Suprapubic skin (tissue), 4 donors: ENCODE results near the gene RNASEL. TPM values are rescaled to one million over a fixed set of nuclear protein-coding genes. Genes with fewer than 3 reads are reported as not detected.

Experiments used
- DNase-seq, 2 donors: peaks; one replicate each; pipeline ENCODE4 v3.0.0-alpha.2; 2019; ENCODE audit warnings: low spot score in 2 of 2
- H3K27ac ChIP-seq: fragments of 200-600 bp; sonication (generic); one replicate; pipeline ENCODE4 v1.5.1; 2019
- H3K27me3 ChIP-seq: fragments of 200-600 bp; sonication (generic); one replicate; pipeline ENCODE4 v1.5.1; 2019
- H3K36me3 ChIP-seq: fragments of 200-600 bp; sonication (generic); one replicate; pipeline ENCODE4 v1.5.1; 2019
- H3K4me1 ChIP-seq: fragments of 200-600 bp; sonication (generic); one replicate; pipeline ENCODE4 v1.5.1; 2019
- H3K4me3 ChIP-seq: fragments of 200-600 bp; sonication (generic); one replicate; pipeline ENCODE4 v1.5.1; 2019; ENCODE audit warnings: mild to moderate bottlenecking
- H3K9me3 ChIP-seq: fragments of 200-600 bp; sonication (generic); one replicate; pipeline ENCODE4 v1.5.1; 2019
- CTCF ChIP-seq, 2 donors: fragments of 200-600 bp in 1 of 2; fragments of 450-650 bp in 1 of 2; sonication (generic) in 1 of 2; IDR thresholded peaks; one replicate each; pipeline ENCODE4 v1.5.1; 2016 to 2019; ENCODE audit warnings: antibody characterized with exemption in 2 of 2, mild to moderate bottlenecking in 1 of 2, moderate library complexity in 1 of 2
- EP300 ChIP-seq: sonication (generic); formaldehyde crosslinking; IDR thresholded peaks from one replicate; pipeline ENCODE4 v1.6.1; 2017; ENCODE audit warnings: antibody characterized with exemption
- POLR2A ChIP-seq, 2 donors: fragments of 450-650 bp; IDR thresholded peaks; one replicate each; pipeline ENCODE4 v1.6.1; 2017; ENCODE audit warnings: antibody characterized with exemption in 2 of 2, mild to moderate bottlenecking in 2 of 2, moderate library complexity in 2 of 2
- POLR2AphosphoS5 ChIP-seq, 3 donors: sonication (generic); formaldehyde crosslinking; IDR thresholded peaks; one replicate each; pipeline ENCODE4 v1.6.1; 2017; ENCODE audit warnings: antibody characterized with exemption in 3 of 3
- whole genome bisulfite sequencing: methylation state at CpG from one replicate; pipeline ENCODE4 v1.1.5; 2018; 5-methylcytosine and 5-hydroxymethylcytosine counted together
- total RNA-seq, 4 donors: library from RNA; depleted of rRNA; stranded (reverse); fragments of >200 nt; gene quantifications; one replicate each; pipeline ENCODE4 v1.1.0, GENCODE V29; 2016

Gene RNASEL
- total RNA-seq, 4 donors from 2014 or later: 4.1 to 10.7 (median 6.2) TPM

DNA sequence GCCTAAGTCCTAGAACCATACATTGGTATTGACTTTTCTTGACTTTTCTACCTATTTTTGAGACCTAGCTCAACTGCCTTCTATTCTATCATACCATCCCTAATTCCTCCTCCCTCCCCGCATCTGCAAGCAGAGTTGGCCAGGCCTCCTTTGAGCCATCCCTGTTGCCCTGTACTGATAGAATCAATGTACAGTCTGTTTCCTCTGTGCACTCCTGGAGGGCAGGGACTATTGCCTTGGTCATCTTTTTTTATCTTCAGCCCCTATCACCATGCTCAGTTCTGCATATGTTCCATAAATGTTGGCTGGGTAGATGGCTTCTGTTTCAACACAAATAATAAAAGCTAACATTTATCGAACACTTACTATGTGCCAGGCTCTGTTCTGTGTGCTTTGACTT, 19.2 kb upstream of the RNASEL start:
- Histone ChIP-seq H3K27me3 (no peaks in the 10 kb centered on the region), H3K4me1 (peaks cover 17% of the 10 kb centered on the region), H3K27ac (no peak overlapping the region), H3K4me3 (no peak overlapping the region), H3K36me3 (no peaks in the 10 kb centered on the region), H3K9me3 (no peaks in the 10 kb centered on the region)
- TF ChIP-seq EP300 (no peak), POLR2A (IDR thresholded peaks at IDR 0.05) (no peak), POLR2AphosphoS5 (IDR thresholded peaks at IDR 0.05) (no peak), CTCF (IDR thresholded peaks at IDR 0.05) (no peak)
- 100% methylated on average over 1 of the region's 2 CpGs for WGBS
- DNase-seq: no peak

DNA sequence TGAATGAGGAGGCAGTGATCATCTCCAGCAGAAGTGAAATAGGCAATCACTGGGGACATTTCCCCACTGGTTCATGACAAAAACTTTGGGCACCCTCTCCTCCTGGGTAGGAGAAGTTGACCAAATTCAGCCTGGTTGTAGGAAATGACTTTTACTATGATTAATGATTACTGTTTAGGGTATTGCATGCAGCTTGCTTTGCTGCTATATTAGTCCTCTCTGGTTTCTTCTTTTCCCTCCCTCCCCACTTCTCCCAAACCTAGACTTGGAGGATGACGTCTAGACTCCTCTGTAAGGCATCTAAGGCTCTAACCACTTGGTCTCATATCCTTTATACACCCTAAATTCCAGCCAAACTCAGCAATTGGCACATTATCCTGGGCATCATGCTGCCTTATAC, 18.5 kb upstream of the RNASEL start:
- H3K4me3 ChIP-seq: no peak overlapping the region
- no peak overlapping the region for H3K27ac ChIP-seq
- H3K9me3 ChIP-seq: no peaks in the 10 kb centered on the region
- no peaks in the 10 kb centered on the region for H3K27me3 ChIP-seq
- no peak for TF ChIP-seq EP300
- no peak for TF ChIP-seq POLR2AphosphoS5 (IDR thresholded peaks at IDR 0.05)
- TF ChIP-seq CTCF (IDR thresholded peaks at IDR 0.05): no peak
- TF ChIP-seq POLR2A (IDR thresholded peaks at IDR 0.05): no peak
- H3K36me3 ChIP-seq: no peaks in the 10 kb centered on the region
- no peak for DNase-seq
- H3K4me1 ChIP-seq: peaks cover 23% of the 10 kb centered on the region
- 81% methylated on average over 1 of the region's 1 CpG for WGBS

DNA sequence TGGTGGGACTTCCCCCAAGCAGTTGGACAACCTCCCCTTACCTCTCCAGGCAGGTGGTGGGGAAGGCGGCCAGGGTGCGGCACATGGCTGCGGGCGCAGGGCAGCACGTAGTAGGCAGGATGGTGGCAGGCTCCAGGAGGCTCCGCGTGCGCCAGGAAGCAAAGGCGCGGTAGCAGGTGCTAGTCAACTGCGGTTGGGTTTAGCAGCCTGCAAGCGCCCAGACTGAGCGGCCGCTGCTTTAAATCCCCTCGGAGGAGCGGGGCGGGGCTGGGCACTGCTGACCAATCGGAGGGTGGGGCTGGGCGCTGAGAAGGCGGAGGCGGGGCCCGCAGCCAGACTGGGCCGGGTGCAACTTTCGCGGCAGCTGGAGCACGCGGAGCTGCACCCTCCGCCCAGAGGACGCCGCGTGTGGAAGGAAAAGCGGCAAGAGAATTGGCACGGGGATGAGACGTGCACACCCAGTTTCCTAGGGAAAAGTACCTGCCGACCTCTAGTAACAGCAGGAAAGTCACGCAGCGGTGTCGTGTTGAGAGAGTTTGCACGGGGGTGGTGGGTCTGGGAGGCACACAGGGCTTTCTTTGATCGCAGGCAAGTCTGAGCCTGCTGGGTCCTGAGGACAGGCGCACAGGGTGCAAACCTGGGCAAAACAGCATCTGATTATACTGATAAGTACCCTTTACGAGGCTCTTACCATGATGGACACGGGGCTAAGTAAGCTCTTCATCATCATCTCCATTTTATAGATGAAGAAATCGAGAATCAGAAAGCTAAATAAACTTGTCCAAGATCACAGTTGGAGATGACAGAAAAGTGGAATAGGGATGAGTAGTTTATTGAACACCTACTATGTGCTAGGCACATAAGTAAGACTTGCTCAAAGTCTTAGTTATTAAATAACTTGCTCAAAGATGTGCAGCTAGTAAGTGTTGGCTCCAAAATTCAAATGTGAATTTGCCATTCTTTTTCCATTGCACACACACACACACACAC, 15.4 kb upstream of the RNASEL start, which contains the start of gene RGS16:
Gene RGS16, minus strand, starts transcription at position 215 of the 990 bp plus-strand sequence. Its CDS starts 130 bp downstream, at position 85.
- peaks cover 8% of the 10 kb centered on the region for H3K36me3 ChIP-seq
- DNase-seq: peak; percentile 96
- TF ChIP-seq POLR2AphosphoS5 (IDR thresholded peaks at IDR 0.05) (no peak), POLR2A (IDR thresholded peaks at IDR 0.05) (peak in 1 of 2 donors; percentile 63), CTCF (IDR thresholded peaks at IDR 0.05) (no peak), EP300 (no peak)
- peak within 1 kb of the TSS; percentile 39 for H3K27ac ChIP-seq
- H3K27me3 ChIP-seq: no peaks in the 10 kb centered on the region
- 6% methylated on average over 26 of the region's 44 CpGs for WGBS
- peak within 1 kb of the TSS; percentile 47 for H3K4me3 ChIP-seq
- peaks cover 38% of the 10 kb centered on the region for H3K4me1 ChIP-seq
- H3K9me3 ChIP-seq: no peaks in the 10 kb centered on the region

GRCh38 chr1:182603646-182604174, 14.7 kb upstream of the RNASEL start:
- Histone ChIP-seq H3K9me3 (no peaks in the 10 kb centered on the region), H3K4me1 (peaks cover 38% of the 10 kb centered on the region), H3K27ac (peak overlapping the region; percentile 39), H3K36me3 (peaks cover 8% of the 10 kb centered on the region), H3K4me3 (peak overlapping the region; percentile 47), H3K27me3 (no peaks in the 10 kb centered on the region)
- TF ChIP-seq CTCF (IDR thresholded peaks at IDR 0.05) (no peak), EP300 (no peak), POLR2A (IDR thresholded peaks at IDR 0.05) (no peak), POLR2AphosphoS5 (IDR thresholded peaks at IDR 0.05) (no peak)
- DNase-seq: peak in 1 of 2 donors; percentile 71
- 3% methylated on average over 6 of the region's 12 CpGs for WGBS
